HFFc6 (cell line): ENCODE measurements around the gene FN1. TPM values are rescaled to one million over a fixed set of nuclear protein-coding genes. Genes with fewer than 3 reads are reported as not detected.
A peak's percentile ranks its signal among the peaks of the same experiment; 100 is the strongest.

ENCODE experiments used
- DNase-seq: peaks from one replicate; pipeline ENCODE4 v3.0.0-alpha.2; 2018
- H3K27ac Mint-ChIP-seq: 2 replicates; pipeline ENCODE4 v1.8.0; 2020; ENCODE audit warnings: mild to moderate bottlenecking, mixed read lengths
- H3K27me3 Mint-ChIP-seq: 2 replicates; pipeline ENCODE4 v1.8.0; 2021; ENCODE audit warnings: mild to moderate bottlenecking, moderate library complexity, mixed read lengths; ENCODE audit not compliant: insufficient read depth
- H3K36me3 Mint-ChIP-seq: 2 replicates; pipeline ENCODE4 v1.8.0; 2021; ENCODE audit warnings: low read depth, mixed read lengths
- H3K4me1 Mint-ChIP-seq: 2 replicates; pipeline ENCODE4 v1.8.0; 2020; ENCODE audit warnings: low read depth, mixed read lengths
- H3K4me3 Mint-ChIP-seq: 2 replicates; pipeline ENCODE4 v1.8.0; 2020; ENCODE audit warnings: mild to moderate bottlenecking, moderate library complexity, mixed read lengths
- H3K9me3 Mint-ChIP-seq: 2 replicates; pipeline ENCODE4 v1.8.0; 2020; ENCODE audit warnings: mild to moderate bottlenecking, mixed read lengths
- total RNA-seq, 6 experiments: library from RNA; stranded (reverse); fragmentation: NEBNext Ultra II Directional; extraction: Animal tissue kit (Norgen Biotek cat#: 25700); gene quantifications; 2 replicates in 1 of 6; 3 replicates in 5 of 6; pipeline ENCODE4 v1.2.3, GENCODE V29; 2021
- TF ChIP-seq, protein P1 (sequence below): fragments of 200-600 bp; sonication (generic); IDR thresholded peaks from 2 replicates; pipeline ENCODE4 v1.5.0; 2021; ENCODE audit warnings: antibody characterized with exemption, mild to moderate bottlenecking

Gene FN1
- total RNA-seq, 6 experiments from 2014 or later, result 2,848 to 5,249 (median 2,869) TPM

GRCh38 chr2:215439980-215440512, 4.2 kb upstream of the FN1 start:
- H3K27ac Mint-ChIP-seq, result no peak overlapping the region; the same call in 1 of the 2 replicates

DNA sequence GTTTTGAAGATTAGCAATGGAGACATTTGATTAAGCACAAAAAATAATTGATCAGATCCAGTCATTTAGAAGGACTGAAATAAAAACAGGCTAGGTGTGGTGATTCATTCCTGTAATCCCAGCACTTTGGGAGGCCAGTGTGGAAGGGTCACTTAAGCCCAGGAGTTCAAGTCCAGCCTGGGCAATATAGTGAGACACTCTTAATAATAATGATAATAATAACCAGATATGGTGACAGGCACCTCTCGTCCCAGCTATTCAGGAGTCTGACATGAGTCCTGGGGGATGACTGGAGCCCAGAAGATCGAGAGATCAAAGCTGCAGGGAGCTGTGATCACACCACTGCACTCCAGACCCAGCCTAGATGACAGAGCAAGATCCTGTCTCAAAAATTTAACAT, 3.5 kb upstream of the FN1 start:
- DNase-seq, result no peak
- Mint-ChIP-seq H3K36me3 (peaks cover 12% of the 10 kb centered on the region), H3K4me1 (peaks cover 43% of the 10 kb centered on the region), H3K4me3 (no peak overlapping the region), H3K27me3 (peaks cover 8% of the 10 kb centered on the region), H3K9me3 (no peaks in the 10 kb centered on the region), H3K27ac (peak overlapping the region; percentile 94; the same call in 1 of the 2 replicates)
- TF ChIP-seq, protein P1, sequence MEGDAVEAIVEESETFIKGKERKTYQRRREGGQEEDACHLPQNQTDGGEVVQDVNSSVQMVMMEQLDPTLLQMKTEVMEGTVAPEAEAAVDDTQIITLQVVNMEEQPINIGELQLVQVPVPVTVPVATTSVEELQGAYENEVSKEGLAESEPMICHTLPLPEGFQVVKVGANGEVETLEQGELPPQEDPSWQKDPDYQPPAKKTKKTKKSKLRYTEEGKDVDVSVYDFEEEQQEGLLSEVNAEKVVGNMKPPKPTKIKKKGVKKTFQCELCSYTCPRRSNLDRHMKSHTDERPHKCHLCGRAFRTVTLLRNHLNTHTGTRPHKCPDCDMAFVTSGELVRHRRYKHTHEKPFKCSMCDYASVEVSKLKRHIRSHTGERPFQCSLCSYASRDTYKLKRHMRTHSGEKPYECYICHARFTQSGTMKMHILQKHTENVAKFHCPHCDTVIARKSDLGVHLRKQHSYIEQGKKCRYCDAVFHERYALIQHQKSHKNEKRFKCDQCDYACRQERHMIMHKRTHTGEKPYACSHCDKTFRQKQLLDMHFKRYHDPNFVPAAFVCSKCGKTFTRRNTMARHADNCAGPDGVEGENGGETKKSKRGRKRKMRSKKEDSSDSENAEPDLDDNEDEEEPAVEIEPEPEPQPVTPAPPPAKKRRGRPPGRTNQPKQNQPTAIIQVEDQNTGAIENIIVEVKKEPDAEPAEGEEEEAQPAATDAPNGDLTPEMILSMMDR, result no peak

More at GRCh38 chr2:215439980-215440512, 4.2 kb upstream of the FN1 start:
- no peaks in the 10 kb centered on the region for H3K9me3 Mint-ChIP-seq
- H3K27me3 Mint-ChIP-seq, result peaks cover 8% of the 10 kb centered on the region
- H3K4me1 Mint-ChIP-seq, result peaks cover 43% of the 10 kb centered on the region
- H3K36me3 Mint-ChIP-seq, result peaks cover 5% of the 10 kb centered on the region
- H3K4me3 Mint-ChIP-seq, result no peak overlapping the region
- TF ChIP-seq, protein P1, result no peak
- no peak for DNase-seq

DNA sequence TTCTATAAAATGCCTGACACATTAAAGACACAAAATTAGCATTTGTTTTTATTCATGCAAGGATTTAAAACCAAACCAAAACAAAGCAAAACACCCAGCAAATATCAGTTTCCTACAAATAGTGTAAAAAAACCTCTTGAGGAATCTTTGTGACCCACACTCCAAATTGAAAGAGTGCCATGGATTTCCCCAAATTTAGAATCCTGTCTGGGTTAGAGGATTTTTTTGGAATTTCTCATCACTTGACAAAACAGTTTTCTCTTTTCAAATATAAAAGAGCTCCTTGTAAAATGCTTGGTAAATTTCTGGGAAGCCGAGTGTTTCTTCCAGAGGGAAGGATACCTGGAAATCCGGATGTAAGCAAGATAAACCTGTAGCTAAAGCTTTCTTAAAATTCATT, 1.7 kb upstream of the FN1 start:
- Mint-ChIP-seq H3K4me3 (peak overlapping the region; percentile 95), H3K4me1 (peaks cover 59% of the 10 kb centered on the region), H3K36me3 (peaks cover 30% of the 10 kb centered on the region), H3K9me3 (no peaks in the 10 kb centered on the region), H3K27me3 (peaks cover 14% of the 10 kb centered on the region), H3K27ac (peak overlapping the region; percentile 94)
- TF ChIP-seq, protein P1, result no peak
- DNase-seq, result no peak

GRCh38 chr2:215436705-215437565, 1.1 kb upstream of the FN1 start:
- peaks cover 33% of the 10 kb centered on the region for H3K36me3 Mint-ChIP-seq
- TF ChIP-seq, protein P1, result no peak
- no peak for DNase-seq
- H3K9me3 Mint-ChIP-seq, result no peaks in the 10 kb centered on the region
- H3K27me3 Mint-ChIP-seq, result peaks cover 14% of the 10 kb centered on the region
- peaks cover 64% of the 10 kb centered on the region for H3K4me1 Mint-ChIP-seq
- H3K4me3 Mint-ChIP-seq, result peak overlapping the region; percentile 95
- peak overlapping the region; percentile 94 for H3K27ac Mint-ChIP-seq

DNA sequence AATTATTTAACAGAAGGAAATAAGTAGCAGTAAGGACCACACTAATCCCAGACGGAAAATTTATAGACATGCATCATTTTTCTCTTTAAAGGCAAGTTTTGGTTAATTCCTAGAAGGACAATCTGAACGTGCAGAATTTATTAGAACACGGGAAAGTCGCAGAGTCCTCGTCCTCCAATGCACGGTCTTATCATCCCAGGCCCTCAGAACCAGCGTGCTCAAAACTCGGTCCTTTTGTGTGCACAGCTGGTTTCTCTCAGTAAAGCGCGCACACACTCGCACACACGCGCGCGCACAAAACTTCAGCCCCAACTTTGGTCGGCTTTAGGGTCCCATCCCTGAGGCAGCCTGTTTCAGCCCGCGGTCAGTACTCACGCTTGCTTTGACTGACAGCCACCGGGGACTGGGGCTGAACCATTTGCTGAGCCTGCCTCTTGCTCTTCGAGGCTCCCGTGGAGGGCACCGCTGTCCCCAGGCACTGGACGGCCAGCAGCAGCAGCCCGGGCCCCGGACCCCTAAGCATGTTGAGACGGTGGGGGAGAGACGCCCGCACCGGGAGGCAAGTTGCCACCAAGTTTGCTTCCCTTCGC, 493 bp downstream of the FN1 start:
- DNase-seq, result peak; percentile 37
- Mint-ChIP-seq H3K9me3 (no peaks in the 10 kb centered on the region), H3K4me3 (peak overlapping the region; percentile 95), H3K4me1 (peaks cover 73% of the 10 kb centered on the region), H3K27ac (peak overlapping the region; percentile 89), H3K36me3 (peaks cover 46% of the 10 kb centered on the region), H3K27me3 (peaks cover 14% of the 10 kb centered on the region)
- TF ChIP-seq, protein P1, result no peak
